NCI-H526 treated with DMSO at 0.1 percent for 48 hours (cell line): Measurements from ENCODE around the gene GCGR.
"Not testable (repeated sequence)": the region's sequence is repeated elsewhere in the genome, so short reads cannot be mapped to it uniquely, and the experiment has no call there.

ENCODE experiments used
- DNase-seq: peaks from one replicate; lab custom pipeline; 2025; lab: John Stamatoyannopoulos, UW

Gene GCGR

DNA sequence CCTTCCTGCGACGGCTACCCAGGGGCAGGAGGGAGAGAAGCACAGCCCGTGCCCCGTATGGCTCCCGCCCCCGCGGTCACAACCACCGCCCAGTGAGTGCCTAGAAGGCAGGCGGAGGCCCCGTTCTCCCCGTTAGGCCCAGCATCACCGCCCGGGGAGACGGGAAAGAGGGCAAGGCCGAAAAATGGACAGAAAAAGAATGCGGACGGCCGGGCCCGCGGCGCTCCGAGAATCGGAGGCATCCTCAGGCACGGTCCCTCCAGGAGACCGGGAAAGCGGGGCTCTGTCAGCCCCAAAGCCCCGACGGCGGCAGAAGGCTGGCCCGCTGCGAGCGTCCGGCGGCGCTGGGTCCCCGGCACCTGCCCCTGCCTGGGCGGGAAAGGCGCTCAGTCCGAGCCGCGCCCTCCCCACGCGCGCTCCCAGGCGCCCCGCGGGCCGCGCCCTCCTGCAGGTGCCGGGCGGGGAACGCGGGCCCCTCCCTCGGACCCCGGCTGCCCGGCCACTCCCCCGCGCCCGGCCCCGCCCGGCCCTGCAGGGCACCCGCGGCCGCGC is 28.7 kb downstream of the GCGR start:
- DNase-seq, result peak; percentile 13

DNA sequence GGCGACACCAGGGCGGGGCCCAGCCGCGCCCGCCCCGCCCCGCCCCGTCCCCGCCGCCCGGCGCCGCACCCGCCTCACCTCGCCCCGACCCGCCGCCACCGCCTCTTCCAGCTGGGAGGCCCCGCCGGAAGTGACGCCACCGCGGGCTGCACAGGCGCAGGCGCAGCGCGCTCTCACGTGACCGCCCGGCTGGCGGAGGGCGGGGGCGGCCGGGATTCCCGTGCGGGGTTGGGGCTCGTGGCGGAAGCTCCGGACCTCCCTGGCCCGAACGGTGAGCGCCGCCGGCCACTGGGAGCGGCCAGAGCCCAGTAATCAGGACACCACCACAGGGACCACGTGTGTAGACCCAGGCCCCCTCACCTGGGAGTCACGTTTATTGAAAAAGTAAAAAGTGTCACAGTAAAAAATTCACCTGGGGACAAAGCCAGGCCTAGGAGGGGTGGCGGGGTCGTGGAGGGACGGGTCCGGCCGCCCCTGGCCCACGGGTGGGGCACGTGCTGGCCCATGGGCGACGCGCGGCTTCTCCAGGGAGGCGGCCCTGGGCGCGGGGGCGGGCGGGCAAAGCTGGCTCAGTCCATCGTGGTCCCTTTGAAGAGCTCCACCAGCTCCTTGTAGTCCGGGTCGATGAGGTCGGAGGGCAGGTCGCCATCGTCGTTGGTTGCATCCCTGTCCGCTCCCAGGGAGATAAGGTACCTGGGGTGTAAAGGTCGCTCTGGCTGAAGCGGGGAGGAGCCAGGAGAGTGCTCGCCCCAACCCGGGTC is 29.4 kb downstream of the GCGR start, which contains the start of gene MCRIP1:
Gene MCRIP1 (minus strand): TSS at position 132 of the 761 bp plus-strand sequence. CDS start 8,785 bp downstream, outside the sequence.
- peak; percentile 86 for DNase-seq

DNA sequence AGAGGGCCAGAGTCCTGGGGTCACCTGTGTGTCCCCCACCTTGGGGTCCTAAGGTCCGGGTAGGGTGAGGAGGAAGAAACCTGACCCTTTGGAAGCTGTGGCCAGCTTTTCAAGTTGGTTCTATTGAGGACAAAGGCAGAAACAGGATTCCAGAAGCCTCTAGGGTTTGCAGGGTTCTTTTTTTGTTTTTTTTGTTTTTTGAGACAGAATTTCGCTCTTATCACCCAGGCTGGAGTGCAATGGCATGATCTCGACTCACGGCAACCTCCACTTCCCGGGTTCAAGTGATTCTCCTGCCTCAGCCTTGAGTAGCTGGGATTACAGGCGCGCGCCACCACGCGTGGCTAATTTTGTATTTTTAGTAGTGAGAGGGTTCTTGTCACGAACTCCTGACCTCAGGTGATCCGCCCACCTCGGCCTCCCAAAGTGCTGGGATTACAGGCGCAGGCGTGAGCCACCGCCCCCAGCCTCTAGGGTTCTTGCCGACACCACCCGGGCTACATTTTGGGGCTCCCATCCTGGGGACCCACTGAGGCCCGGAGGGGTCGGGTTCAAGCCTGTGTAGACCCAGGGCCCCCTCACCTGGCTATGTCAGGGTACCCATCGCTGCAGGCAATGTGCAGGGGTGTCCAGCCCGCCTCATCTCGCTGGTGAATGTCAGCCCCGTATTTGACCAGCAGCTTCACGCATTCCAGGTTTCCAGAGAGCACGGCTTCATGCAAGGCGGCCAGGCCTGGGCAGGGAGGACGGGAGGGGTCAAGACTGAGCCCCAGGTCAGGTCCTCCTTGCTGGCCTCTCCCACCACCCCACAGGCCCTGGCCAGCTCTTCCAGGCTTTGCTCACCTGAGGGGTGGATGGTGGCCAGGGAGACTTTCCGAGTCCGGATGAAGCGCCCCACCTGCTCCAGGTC is 30.2 kb downstream of the GCGR start:
- DNase-seq, result no peak

DNA sequence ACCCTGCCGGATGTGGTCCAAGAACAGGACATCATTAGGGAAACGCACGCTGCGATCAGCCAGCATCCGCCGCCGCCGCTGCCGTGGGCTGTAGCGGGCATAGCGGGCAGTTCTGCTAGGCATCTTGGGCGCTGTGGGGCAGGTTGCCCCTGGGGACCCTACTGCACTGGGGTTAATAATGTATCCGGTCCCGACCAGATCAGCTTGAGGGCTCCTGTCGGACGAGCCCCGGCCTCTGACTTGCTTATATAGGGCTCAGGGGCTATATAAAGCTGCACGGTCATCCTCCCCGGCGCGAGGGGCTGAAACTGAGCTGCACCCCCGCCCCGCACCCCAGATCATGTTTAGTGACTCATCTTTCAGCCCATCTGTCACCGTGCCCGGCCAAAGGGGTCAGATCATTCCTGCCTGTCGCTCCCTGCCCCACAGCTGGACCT is 30.9 kb downstream of the GCGR start, which contains the start of gene PPP1R27:
Gene PPP1R27 (minus strand): TSS at position 220 of the 437 bp plus-strand sequence. CDS start 97 bp downstream, at position 123.
- no peak for DNase-seq

DNA sequence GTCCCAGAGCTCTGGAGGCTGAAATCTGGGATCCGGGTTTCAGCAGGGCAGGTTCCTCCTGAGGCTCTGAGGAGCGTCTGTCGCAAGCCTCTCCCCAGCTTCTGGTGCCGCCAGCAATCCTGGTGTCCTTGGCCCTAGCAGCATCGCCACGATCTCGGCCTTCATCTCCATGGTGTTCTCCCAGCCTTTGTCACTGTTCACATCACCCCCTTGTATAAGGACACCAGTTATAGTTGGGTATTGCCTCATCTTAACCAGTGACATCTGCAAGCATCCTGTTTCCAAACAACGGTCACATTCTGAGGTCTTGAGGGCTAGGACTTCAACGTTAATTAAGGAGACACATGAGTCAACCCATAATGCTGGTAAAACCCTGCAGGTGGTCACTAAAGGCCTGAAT is 33.7 kb downstream of the GCGR start:
- DNase-seq, result no peak

DNA sequence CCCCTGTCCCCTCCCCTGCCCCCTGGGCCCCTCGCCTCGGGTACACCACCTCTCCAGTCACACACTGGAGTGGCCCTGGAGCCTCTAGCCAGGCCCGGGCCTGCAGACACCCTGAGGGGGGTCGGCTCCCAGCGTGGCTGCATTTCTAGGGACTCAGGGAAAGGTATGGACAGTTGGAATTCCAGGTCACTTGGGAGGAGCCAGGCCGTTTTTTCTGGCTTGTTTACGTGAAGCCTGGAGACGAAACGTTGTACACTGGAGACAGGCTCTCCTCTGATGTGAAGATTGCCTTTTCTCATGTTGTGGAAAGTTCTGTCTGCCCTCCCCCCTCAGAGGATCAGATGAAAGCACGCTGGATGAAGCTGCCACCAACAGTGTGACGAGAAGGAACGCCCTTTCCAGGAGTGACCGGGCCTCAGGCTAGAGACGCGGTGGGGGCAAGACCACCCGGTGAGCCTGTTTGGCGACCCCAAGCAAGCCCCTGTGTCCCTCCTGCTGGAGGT is 34.9 kb downstream of the GCGR start:
- no peak for DNase-seq

DNA sequence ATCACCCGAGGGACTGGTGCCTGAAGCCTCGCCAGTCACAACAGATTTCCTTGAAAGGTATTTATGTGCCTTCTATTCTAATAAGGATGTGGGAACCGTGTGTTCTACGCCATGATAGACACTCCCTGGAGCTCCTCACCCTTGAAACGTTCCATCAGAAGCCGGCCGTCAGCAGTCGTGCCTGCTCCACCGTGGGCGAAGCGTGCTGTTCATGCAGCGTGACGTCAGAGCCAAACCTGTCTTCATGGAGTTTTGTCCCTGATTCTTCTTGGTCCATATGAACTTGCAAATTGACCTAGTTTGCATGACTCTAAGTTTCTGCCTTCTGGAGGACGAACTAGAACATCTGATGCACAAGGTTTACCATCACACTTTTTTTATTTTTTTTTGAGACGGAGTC is 35.4 kb downstream of the GCGR start:
- no peak for DNase-seq

DNA sequence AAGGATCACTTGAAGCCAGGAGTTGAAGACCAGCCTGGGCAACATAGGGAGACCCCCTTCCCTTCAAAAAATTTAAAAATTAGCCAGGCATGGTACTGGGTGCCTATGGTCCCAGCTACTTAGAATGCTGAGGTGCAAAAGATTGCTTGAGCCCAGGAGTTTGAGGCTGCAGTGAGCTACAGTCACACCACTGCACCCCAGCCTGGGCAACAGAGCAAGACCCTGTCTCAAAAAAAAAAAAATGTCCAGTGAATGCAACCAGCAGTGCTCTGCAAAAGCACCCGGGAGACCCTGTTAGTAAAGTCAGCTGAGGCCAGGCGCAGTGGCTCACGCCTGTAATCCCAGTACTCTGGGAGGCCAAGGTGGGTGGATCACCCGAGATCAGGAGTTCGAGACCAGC is 36.1 kb downstream of the GCGR start:
- not testable (repeated sequence) for DNase-seq

DNA sequence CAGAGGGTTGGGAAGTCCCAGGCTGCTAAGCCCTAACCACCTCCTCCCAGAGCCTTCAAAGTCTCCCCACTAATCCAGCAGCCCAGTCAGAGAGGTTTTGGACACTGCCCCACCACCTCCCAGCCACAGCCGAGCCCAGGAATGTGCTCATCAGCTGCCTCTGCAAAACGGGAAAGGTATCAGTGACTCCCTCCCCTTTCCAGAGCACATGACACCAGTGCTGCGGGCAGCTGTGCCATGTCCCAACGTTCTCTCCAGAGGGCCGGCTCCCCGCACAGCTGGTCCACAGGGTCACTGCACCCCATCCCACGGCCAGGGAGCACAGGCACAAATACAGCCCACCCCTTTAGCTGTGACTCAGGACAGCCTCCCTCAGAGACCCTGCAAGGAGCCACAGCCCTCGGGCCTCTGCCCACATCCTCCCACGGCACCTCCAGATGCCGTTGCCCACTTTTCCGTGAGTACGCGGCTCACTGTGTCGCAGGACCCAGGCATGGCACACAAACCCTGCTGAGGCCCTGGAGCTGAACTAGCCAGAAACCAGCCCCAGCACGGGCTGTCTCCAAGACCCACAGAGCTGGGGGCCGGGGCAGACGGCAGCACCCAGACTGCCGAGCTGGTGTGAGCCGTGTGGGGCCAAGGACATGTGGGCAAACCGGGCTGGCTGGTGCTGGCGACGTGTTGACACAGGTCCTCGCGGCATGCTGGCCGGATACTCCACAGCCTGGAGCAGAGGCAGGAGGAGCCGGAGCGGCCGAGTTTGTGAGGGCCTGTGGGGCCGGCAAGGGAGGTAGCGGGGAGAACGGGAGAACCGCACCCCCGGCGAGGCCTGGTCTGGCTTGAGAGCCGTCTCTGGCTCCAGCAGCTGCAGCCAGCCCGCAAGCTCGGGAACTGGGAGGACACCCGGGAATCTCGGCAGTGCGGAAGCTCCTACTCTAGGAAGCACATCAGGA is 37.2 kb downstream of the GCGR start:
- DNase-seq, result no peak

DNA sequence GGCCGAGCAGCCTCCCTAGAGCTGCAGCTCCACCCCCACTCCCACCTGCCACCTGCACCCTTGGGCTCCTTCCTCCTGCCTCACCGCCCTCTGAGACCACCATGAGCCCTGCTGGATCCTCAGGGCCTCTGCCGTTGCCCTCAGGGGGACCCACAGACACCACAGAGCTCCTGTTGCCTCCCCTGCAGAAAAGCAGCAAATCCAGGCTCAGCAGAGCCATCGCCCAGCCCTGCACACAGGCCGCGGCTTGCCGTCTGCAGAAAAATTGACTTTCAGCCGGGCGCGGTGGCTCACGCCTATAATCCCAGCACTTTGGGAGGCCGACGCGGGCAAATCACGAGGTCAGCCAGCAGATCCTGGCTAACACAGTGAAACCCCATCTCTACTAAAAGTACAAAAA is 37.9 kb downstream of the GCGR start:
- no peak for DNase-seq

DNA sequence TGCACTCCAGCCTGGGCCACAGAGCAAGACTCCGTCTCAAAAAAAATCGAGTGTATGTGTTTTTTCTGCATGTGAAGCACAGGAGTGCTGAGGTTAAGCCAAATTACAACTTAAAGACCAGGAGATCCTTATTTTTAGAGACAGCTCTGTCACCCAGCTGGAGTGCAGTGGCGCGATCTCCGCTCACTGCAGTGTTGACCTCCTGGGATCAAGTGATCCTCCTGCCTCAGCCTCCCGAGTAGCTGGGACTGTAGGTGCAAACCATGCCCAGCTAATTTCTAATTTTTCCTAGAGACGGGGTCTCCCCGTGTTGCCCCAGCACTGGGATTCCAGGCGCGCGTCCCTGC is 38.4 kb downstream of the GCGR start:
- DNase-seq, result no peak

DNA sequence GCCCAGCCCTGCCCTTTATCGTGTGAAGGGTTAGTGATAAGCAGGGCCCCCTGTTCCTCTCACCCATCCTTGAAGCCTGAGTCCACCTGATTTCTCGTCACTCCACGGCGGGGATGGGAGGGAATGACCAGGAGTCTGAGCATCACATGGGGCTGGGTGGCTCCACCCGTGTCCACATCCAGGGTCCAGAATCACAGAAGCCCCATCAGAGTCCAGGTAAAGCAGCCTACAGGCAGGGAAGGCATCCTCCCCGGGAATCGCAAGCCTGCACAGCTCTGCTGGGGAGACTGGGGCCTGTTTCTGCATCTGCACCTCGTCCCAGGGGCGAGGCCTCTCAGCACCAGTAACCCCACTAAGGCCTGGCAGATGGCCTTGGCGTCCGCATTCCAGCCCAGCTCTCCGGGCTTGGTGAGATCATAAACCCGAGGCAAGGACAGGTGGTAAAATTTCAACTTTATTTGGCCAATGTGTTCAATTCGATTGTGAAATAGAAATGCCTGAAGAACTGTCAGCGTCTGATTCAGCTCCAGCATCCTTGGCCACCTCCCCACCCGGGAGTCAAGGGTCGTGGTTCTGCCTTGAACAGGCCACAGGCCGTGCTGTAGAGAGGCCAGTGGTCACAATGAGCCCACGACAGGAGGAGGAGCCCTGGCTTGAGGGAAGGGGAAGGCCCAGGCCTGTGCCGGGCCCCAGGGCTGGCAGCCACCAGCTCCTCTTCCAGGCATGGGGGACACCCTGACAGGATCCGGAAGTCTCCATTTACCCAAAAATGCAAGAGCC is 39.0 kb downstream of the GCGR start:
- no peak for DNase-seq

DNA sequence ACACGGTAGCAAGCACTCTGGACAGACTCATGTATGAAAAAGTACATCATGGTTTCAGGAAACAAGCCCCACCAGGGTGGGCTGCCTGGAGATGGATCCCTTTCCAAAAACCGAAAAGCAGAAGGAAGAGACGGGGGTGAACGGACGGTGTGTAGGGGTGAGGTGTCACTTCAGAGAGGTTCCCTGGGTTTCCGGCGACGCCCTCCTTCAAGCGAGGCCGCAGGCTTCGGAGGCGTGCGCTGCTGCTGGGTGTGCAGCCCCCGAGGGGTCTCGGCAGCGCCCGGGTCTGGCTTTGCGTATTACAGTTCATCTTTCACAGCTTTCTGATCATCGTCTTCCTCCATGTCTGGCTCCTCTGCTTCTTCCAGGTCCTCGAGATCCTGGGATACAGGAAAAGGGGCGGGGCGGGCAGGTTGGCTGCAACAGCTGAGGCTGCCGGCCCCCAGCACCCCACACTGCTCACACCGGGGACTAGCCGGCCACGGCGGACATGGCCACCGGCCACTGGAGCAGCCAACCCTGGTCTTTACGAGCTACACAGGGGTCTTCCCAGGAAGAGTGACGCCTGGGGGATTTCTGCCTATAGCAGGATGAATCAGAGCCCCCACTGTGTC is 39.9 kb downstream of the GCGR start:
- DNase-seq, result no peak

DNA sequence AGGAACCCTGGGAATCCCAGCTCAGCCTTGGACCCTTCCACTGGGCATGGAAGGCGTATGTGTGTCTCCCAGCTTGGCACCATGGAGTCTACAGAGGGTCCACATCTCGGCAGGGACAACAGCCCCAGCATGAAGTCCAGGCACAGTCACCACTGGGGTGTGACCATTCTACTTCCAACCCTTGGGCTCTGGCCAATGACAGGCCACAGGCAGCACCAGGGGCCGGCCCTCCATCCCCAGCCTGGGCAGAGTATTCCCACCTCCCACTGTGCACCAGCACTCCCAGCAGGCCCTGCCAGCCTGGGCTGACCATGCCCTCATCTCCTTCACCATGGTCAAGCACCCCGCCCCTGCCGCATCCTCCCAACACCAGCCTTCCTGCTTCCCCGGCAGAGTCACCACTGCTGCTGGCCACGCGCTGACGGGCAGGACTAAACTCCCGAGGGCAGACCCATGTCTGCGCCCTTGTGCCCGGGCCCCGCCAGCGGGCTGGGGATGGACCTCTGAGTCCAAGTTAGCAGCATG is 40.4 kb downstream of the GCGR start:
- no peak for DNase-seq

DNA sequence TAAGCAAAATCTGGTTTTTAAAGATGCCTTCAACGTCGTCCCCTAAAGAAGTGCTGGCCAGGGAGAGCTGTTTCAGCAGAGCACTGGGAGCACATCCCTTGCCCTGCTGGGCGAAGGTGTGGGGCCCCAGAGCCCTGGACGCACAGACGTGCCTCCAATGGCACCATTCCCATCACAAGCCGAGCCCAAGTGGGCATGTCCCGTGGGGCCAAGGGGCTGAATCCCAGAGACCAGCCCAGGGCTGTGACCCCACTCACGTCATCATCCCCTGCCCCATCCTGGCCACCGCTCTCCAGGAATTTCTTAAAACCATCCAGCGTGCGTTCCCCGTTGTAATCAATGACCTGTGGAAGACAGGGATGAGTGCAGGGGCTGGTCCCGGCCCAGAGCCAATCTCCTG is 40.9 kb downstream of the GCGR start:
- no peak for DNase-seq

DNA sequence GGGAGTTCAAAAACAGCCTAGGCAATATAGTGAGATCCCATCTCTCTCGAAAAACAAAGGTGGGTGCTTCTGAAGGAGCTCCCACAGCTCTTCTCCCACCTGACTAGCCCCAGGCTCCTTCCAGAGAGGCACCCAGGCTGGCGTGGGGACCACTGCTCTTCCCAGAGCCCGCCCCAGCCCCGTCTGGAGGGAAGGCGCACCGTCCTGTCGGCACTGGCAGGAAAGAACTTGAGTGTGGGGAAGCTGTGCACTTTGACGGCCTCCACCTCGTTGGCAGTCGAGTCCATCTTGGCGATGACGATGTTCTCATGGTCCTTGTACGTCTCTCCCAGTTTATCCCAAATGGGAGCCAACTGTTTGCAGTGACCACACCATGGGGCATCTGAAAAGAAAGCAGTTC is 41.4 kb downstream of the GCGR start:
- no peak for DNase-seq

DNA sequence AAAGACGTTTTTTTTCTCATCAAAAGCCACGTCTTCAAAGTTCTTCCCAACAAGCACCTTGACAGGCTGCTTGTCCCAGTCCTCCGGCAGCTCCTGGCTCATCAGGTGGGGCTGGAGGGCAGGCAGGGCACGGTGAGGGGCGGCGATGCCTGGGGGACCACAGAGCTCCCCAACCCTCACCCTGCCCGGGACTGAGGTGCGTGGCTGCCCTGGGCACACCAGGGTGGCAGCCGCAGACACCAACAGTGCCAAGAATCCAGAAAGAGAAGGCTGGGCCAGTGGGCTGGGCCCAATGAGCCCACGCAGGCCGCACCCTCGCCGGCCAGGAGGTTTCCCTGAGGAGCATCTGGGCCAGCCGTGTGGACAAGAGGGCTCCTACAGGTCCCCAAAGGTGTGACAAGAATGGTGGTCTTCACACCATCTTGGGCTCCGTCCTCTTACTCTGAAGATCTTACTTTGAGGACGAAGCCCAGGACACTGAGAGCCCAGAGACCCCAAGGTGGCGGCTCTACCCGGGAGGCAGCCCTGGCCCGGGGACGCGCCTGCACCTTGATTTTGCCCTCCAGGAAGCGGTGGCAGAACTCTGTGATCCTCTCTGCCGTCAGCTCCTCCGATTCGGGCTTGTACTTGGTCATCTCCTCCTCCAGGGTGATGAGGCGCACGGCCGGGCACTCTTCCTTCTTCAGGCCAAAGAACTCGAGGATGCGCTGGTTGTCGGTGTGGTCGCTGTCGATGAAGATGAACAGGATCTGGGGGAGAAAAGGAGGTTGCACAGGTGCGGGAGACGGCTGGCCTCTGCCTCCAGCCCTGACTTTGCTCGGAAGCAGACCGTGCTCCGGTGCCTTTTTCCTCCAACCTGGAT is 42.2 kb downstream of the GCGR start:
- DNase-seq, result no peak

DNA sequence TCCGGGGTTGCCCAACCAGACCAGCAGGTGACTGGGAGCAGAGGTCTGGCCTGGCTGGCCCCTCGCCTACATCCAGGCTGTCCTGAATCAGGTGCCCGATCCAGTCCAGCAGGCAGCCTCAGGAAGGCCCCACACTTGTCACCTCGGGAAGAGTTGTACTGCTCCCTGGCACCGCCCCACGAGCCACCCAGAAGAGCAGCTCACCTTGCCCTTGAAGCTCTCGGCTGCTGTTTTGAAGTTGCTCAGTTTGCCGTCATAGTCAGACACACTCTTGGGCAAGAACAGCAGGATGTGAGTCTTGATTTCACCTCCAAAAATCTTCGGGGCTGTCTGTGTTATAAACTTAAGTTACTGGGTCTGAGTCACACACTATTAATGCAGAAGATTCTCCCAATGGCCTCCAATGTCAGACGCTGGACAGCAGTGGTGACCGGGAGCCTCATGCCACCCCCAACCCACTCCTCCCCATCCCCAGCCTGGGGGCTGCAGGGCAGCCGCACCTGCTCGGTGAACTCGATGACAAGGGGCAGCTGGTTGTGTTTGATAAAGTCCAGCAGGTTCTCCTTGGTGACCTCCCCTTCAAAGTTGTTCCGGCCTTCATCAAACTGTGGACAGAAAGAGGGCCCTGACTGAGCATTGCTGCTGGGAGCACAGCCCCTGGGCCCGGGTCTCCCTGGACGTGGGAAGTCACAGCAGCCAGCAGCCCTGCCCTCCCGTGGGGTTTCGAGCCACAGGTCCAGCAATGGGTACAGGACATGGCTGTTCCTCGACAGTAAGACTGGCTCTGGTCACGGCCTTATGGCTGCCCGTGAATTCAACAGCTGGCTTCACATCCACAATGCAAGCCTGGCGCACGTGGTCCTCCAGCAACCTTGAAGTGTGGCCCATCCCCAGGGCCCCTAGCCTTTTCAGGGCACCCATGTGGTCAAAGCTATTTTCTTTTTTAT is 43.1 kb downstream of the GCGR start:
- no peak for DNase-seq
